SKM-1 treated with dmso at 0.1 percent for 144 hours (cell line): Measurements from ENCODE around the gene STMN3.
A peak's percentile ranks its signal among the peaks of the same experiment; 100 is the strongest.

Experiments
- DNase-seq: peaks from one replicate; lab custom pipeline; 2025; ENCODE audit not compliant: unreplicated experiment; lab: John Stamatoyannopoulos, UW

Gene STMN3

GRCh38 chr20:63692436-63693082, 39.3 kb upstream of the STMN3 start:
- DNase-seq, result no peak

GRCh38 chr20:63691711-63692435, 38.6 kb upstream of the STMN3 start:
- DNase-seq, result no peak

GRCh38 chr20:63690898-63691710, 37.9 kb upstream of the STMN3 start:
- no peak for DNase-seq

GRCh38 chr20:63690003-63690897, 37.0 kb upstream of the STMN3 start:
- DNase-seq, result no peak

GRCh38 chr20:63689046-63690002, 36.1 kb upstream of the STMN3 start:
- no peak for DNase-seq

GRCh38 chr20:63688228-63689045, 35.2 kb upstream of the STMN3 start:
- DNase-seq, result no peak

- DNase-seq, result no peak
These were observed 34.4 kb upstream of the STMN3 start for GRCh38 chr20:63687419-63688178.

GRCh38 chr20:63686492-63687321, 33.5 kb upstream of the STMN3 start:
- DNase-seq, result no peak

- DNase-seq, result no peak
These were observed 32.9 kb upstream of the STMN3 start for GRCh38 chr20:63686094-63686491.

- no peak for DNase-seq
These were observed 32.2 kb upstream of the STMN3 start for GRCh38 chr20:63685269-63686026.

GRCh38 chr20:63682384-63683139, 29.3 kb upstream of the STMN3 start:
- DNase-seq, result peak; percentile 19

GRCh38 chr20:63681609-63682142, 28.5 kb upstream of the STMN3 start:
- DNase-seq, result no peak

GRCh38 chr20:63680857-63681608, 27.8 kb upstream of the STMN3 start:
- DNase-seq, result no peak

GRCh38 chr20:63680427-63680826, 27.2 kb upstream of the STMN3 start:
- DNase-seq, result no peak

GRCh38 chr20:63679799-63680305, 26.6 kb upstream of the STMN3 start:
- DNase-seq, result no peak
